DND-41 (cell line): ENCODE results near the gene PPM1F.

ENCODE experiments used
- ATAC-seq: fragments of 200-7000 bp; cut with Tn5 transposase; 3 replicates; pipeline ENCODE4 v1.9.1; 2021; ENCODE audit warnings: low read depth; ENCODE audit not compliant: insufficient read depth
- DNase-seq: peaks from one replicate; pipeline ENCODE4 v3.0.0-alpha.2; 2020
- H2AFZ ChIP-seq: 2 replicates; pipeline ENCODE4 v1.6.0; 2012; ENCODE audit warnings: low read depth, low read length
- H3K27ac ChIP-seq: 2 replicates; pipeline ENCODE4 v1.5.1; 2012; ENCODE audit warnings: low read length, inconsistent platforms
- H3K27me3 ChIP-seq: fragments of 200-600 bp; sonication (generic); 2 replicates; pipeline ENCODE4 v1.6.0; 2012; ENCODE audit warnings: low read length, mild to moderate bottlenecking, inconsistent platforms; ENCODE audit not compliant: insufficient read depth, poor library complexity
- H3K36me3 ChIP-seq: 2 replicates; pipeline ENCODE4 v1.5.1; 2012; ENCODE audit warnings: low read length, inconsistent platforms; ENCODE audit not compliant: insufficient read depth
- H3K4me1 ChIP-seq: 2 replicates; pipeline ENCODE4 v1.5.1; 2012; ENCODE audit warnings: mild to moderate bottlenecking, low read length; ENCODE audit not compliant: insufficient read depth
- H3K4me2 ChIP-seq: 2 replicates; pipeline ENCODE4 v1.6.0; 2012; ENCODE audit warnings: mild to moderate bottlenecking, moderate library complexity, low read length, inconsistent platforms; ENCODE audit not compliant: insufficient read depth
- H3K4me3 ChIP-seq, 2 experiments: fragments of 200-600 bp in 1 of 2; shearing (Covaris generic) in 1 of 2; 2 replicates each; pipeline ENCODE4 v1.5.1; 2012 to 2016; ENCODE audit warnings: inconsistent platforms in 2 of 2, low read length in 2 of 2, mild to moderate bottlenecking in 2 of 2, low read depth in 1 of 2, moderate library complexity in 1 of 2
- H3K79me2 ChIP-seq: 2 replicates; pipeline ENCODE4 v1.6.0; 2012; ENCODE audit warnings: low read length, inconsistent platforms; ENCODE audit not compliant: insufficient read depth
- H3K9ac ChIP-seq: 2 replicates; pipeline ENCODE4 v1.6.0; 2012; ENCODE audit warnings: low read depth, mild to moderate bottlenecking, inconsistent platforms, low read length, moderate library complexity
- H3K9me3 ChIP-seq: 2 replicates; pipeline ENCODE4 v1.5.1; 2012; ENCODE audit warnings: low read length, moderate library complexity, mild to moderate bottlenecking, inconsistent platforms; ENCODE audit not compliant: insufficient read depth, severe bottlenecking
- H4K20me1 ChIP-seq: 2 replicates; pipeline ENCODE4 v1.6.0; 2012; ENCODE audit warnings: low read length; ENCODE audit not compliant: insufficient read depth
- EZH2 ChIP-seq: IDR thresholded peaks from 3 replicates; pipeline ENCODE4 v1.6.1; 2012; ENCODE audit warnings: borderline replicate concordance, low read depth, mild to moderate bottlenecking, moderate library complexity, low read length, inconsistent platforms; ENCODE audit not compliant: severe bottlenecking
- TF ChIP-seq, protein P1 (sequence below): IDR thresholded peaks from 2 replicates; pipeline ENCODE4 v1.5.1; 2012; ENCODE audit warnings: borderline replicate concordance, low read length, moderate library complexity, mild to moderate bottlenecking; ENCODE audit not compliant: poor library complexity, severe bottlenecking; ENCODE audit errors: extremely low read depth

Gene PPM1F

DNA sequence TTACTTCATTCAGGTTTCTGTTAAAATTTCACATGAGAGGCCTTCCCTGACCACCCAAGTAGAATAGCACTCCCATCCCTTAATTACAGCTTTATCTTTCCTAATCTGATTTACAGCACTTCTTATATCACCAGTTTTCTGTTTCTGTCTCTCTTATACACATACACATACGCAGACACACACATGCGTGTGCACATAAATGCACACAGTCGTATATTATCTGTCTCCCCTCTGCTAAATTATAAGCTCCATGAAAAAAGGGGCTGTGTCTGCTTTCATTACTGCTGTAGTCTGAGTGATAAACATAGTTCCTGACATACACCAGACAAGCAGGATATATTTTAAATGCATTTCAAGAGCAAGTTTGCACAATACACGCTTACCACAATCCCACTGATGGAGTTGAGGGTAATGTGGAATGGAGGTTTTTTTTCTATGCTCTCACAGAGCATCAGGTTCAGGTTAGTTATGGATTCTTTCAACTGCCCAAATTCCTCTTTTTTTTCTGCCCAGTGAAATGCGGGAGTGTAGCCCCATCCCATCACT, 43.6 kb upstream of the PPM1F start:
- no peaks in the 10 kb centered on the region for H3K9me3 ChIP-seq

DNA sequence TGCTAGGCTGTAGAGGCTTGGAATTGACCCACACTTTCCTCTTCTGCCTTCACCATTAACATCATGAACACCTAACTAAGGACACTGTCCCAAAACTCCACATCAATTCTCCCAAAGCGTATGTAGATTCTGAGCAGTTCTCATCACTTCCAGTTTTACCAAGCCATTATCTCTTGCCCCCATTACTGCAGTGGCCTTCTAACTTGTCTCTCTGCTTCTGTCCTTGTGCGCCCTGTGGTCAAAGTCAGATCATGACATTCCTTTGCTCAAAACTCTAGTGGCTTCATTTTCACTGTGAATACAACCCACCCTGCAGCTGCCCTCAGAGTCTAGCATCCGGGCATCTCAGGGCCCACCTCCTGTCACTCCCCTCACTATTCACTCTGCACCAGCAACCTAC, 43.0 kb upstream of the PPM1F start:
- peaks cover 6% of the 10 kb centered on the region for H3K27me3 ChIP-seq
- no peak for DNase-seq
- no peak overlapping the region for H2AFZ ChIP-seq
- no peaks in the 10 kb centered on the region for H3K79me2 ChIP-seq
- no peak for ATAC-seq
- TF ChIP-seq, protein P1, sequence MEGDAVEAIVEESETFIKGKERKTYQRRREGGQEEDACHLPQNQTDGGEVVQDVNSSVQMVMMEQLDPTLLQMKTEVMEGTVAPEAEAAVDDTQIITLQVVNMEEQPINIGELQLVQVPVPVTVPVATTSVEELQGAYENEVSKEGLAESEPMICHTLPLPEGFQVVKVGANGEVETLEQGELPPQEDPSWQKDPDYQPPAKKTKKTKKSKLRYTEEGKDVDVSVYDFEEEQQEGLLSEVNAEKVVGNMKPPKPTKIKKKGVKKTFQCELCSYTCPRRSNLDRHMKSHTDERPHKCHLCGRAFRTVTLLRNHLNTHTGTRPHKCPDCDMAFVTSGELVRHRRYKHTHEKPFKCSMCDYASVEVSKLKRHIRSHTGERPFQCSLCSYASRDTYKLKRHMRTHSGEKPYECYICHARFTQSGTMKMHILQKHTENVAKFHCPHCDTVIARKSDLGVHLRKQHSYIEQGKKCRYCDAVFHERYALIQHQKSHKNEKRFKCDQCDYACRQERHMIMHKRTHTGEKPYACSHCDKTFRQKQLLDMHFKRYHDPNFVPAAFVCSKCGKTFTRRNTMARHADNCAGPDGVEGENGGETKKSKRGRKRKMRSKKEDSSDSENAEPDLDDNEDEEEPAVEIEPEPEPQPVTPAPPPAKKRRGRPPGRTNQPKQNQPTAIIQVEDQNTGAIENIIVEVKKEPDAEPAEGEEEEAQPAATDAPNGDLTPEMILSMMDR = no peak
- TF ChIP-seq EZH2 = no peak
- H3K4me3 ChIP-seq = no peak overlapping the region
- no peaks in the 10 kb centered on the region for H3K9me3 ChIP-seq
- no peaks in the 10 kb centered on the region for H3K4me1 ChIP-seq
- H3K36me3 ChIP-seq = no peaks in the 10 kb centered on the region
- no peaks in the 10 kb centered on the region for H4K20me1 ChIP-seq
- H3K4me2 ChIP-seq = no peak overlapping the region
- H3K9ac ChIP-seq = no peak overlapping the region
- H3K27ac ChIP-seq = no peak overlapping the region

More for the DNA sequence above, 43.6 kb upstream of the PPM1F start:
- Histone ChIP-seq H2AFZ (no peak overlapping the region), H3K36me3 (no peaks in the 10 kb centered on the region), H3K4me3 (no peak overlapping the region), H3K9ac (no peak overlapping the region), H3K27me3 (peaks cover 10% of the 10 kb centered on the region), H3K4me2 (no peak overlapping the region), H4K20me1 (no peaks in the 10 kb centered on the region), H3K79me2 (no peaks in the 10 kb centered on the region), H3K4me1 (no peaks in the 10 kb centered on the region), H3K27ac (no peak overlapping the region)
- DNase-seq = no peak
- ATAC-seq = no peak
- TF ChIP-seq, protein P1 = no peak
- no peak for TF ChIP-seq EZH2

DNA sequence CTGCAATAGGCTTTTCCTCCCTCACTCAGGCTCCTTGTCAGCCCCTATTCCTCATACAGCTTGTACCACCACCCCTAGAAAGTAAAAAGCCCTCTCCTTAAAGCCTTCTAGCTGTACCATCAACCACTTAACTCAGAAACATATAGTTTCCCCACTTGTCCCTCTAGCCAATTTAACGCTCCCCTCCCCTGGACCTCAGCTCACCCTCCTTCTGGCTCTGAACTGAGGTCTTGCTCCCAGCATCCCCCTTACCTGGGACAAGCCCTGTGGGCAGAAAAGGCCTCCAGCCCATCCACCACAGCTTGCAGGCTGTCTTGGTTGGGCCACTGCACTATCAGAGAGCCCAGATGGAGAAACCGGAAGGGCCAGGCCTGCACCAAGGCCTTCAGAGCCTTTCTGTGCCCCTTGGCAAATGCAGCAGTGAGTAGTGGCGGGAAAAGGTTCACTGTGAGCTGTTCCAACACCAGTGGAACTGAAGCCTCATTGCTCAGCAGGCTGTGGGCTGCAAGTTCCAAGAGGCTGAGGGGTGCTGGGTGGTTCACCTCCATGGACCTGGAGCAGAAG, 42.3 kb upstream of the PPM1F start:
- TF ChIP-seq, protein P1 = no peak
- no peak for TF ChIP-seq EZH2
- H3K79me2 ChIP-seq = no peaks in the 10 kb centered on the region
- H2AFZ ChIP-seq = no peak overlapping the region
- no peaks in the 10 kb centered on the region for H3K27me3 ChIP-seq
- no peak overlapping the region for H3K4me3 ChIP-seq
- H3K9ac ChIP-seq = no peak overlapping the region
- no peak for ATAC-seq
- no peak overlapping the region for H3K27ac ChIP-seq
- no peaks in the 10 kb centered on the region for H3K9me3 ChIP-seq
- no peak overlapping the region for H3K4me2 ChIP-seq
- H4K20me1 ChIP-seq = no peaks in the 10 kb centered on the region
- no peak for DNase-seq
- no peaks in the 10 kb centered on the region for H3K4me1 ChIP-seq
- no peaks in the 10 kb centered on the region for H3K36me3 ChIP-seq
